Measurements from ENCODE around the gene GIGYF2. TPM values are rescaled to one million over a fixed set of nuclear protein-coding genes. Genes with fewer than 3 reads are reported as not detected.
"Not testable (repeated sequence)": the region's sequence is repeated elsewhere in the genome, so short reads cannot be mapped to it uniquely, and the experiment has no call there.

GIGYF2 gene
- total RNA-seq, 3 donors from 2014 or later = 44.1 to 53.7 (median 47.4) TPM

DNA sequence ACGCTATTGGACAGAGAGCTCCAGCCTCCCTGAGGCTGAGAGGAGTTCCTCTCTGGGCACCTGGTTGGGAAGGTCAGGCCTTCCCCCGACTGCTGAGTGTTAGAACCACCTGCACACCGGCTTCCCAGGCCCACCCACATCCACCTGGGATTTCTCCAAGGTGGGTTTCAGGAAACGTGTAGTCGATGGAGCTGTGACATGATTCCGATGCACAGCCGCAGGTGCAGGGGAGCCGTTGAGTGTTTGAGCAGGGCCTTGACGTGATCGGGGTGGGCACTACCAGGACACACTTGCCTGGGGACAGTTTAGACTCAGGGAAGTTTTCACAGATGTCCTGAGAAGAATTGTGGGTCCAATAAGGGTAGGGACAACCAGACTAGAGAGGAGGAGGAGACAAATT, 21.8 kb upstream of the GIGYF2 start:
- Mint-ChIP-seq H3K4me1 (ENCODE audit: low read depth) (no peaks in the 10 kb centered on the region), H3K36me3 (ENCODE audit: insufficient read depth) (no peaks in the 10 kb centered on the region), H3K4me3 (no peak overlapping the region), H3K9me3 (no peaks in the 10 kb centered on the region), H3K27me3 (ENCODE audit: low read depth) (no peaks in the 10 kb centered on the region)
- ATAC-seq (no peak), DNase-seq (no peak)

DNA sequence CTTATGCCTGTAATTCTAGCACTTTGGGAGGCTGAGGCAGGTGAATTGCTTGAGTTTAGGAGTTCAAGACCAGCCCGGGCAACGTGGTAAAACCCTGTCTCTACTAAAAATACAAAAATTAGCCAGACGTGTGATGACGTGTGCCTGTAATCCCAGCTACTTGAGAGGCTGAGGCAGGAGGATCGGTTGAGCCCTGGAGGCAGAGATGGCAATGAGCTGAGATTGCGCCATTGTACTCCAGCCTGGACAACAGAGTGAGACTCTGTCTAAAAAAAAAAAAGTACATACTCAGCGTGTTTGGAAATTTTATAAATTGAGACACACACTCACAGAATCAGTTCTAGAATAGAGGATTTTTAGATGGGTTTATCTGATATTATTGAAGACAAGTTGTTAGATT, 17.1 kb upstream of the GIGYF2 start:
- H3K27me3 Mint-ChIP-seq (ENCODE audit: low read depth) = peaks cover 4% of the 10 kb centered on the region
- DNase-seq = no peak
- H3K9me3 Mint-ChIP-seq = no peaks in the 10 kb centered on the region
- no peaks in the 10 kb centered on the region for H3K4me1 Mint-ChIP-seq (ENCODE audit: low read depth)
- no peak for ATAC-seq
- no peaks in the 10 kb centered on the region for H3K36me3 Mint-ChIP-seq (ENCODE audit: insufficient read depth)
- H3K4me3 Mint-ChIP-seq = no peak overlapping the region

DNA sequence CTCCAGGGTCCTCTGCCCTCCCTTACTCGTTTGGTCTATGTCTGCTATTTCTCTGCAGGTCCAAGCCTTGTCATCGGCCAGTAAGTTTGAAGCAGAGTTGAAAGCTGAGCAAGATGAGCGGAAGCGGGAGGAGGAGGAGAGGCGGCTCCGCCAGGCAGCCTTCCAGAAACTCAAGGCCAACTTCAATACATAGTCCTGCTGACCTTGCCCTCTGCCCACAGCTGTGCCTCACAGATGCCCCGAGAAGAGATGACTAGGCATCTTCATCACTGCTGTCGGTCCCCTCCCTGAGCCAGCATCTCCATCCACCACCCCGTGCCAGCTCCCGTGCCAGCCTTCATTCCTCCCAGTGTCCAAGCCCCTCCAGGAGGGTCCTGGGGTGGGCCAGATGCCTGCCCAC, 15.6 kb upstream of the GIGYF2 start:
- ATAC-seq = no peak
- peaks cover 4% of the 10 kb centered on the region for H3K27me3 Mint-ChIP-seq (ENCODE audit: low read depth)
- no peaks in the 10 kb centered on the region for H3K9me3 Mint-ChIP-seq
- no peak for DNase-seq
- H3K4me1 Mint-ChIP-seq (ENCODE audit: low read depth) = no peaks in the 10 kb centered on the region
- no peaks in the 10 kb centered on the region for H3K36me3 Mint-ChIP-seq (ENCODE audit: insufficient read depth)
- H3K4me3 Mint-ChIP-seq = no peak overlapping the region

DNA sequence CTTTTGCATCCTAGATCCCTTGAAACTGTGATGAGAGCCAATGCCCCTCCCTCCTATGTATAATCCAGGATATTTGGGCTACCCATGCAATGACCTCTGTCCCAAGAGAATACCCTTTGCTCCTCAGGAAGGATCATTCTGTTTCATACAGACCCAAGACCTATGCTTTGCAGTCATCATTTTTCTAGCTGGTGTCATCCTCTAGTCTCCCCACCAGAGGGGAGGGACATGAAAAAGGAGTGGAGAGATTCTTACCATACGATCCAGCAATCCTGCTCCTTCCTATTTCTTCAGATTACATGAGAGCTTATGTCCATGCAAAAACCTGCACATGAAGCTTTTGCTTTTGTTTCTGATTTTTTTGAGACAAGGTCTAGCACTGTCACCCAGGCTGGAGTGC, 13.8 kb upstream of the GIGYF2 start:
- Mint-ChIP-seq H3K4me1 (ENCODE audit: low read depth) (no peaks in the 10 kb centered on the region), H3K9me3 (no peaks in the 10 kb centered on the region), H3K27me3 (ENCODE audit: low read depth) (peaks cover 4% of the 10 kb centered on the region), H3K36me3 (ENCODE audit: insufficient read depth) (no peaks in the 10 kb centered on the region), H3K4me3 (no peak overlapping the region)
- DNase-seq (no peak), ATAC-seq (no peak)

DNA sequence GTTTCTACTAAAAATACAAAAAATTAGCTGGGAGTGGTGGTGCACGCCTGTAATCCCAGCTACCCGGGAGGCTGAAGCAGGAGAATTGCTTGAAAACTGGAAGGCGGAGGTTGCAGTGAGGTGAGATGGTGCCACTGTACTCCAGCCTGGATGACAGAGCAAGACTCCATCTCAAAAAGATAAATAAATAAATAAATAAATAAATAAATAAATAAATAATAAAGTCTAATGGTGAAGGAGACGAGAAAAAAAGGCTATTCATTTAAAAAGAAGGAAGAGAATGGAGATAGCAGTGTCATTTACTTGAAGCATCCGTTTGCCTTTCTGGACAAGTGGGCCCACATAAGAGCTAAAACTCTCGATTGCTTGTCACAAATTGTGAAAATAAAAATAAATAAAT, 11.7 kb upstream of the GIGYF2 start:
- not testable (repeated sequence) for ATAC-seq; H3K9me3 Mint-ChIP-seq; H3K4me3 Mint-ChIP-seq; H3K4me1 Mint-ChIP-seq (ENCODE audit: low read depth); H3K27me3 Mint-ChIP-seq (ENCODE audit: low read depth); H3K36me3 Mint-ChIP-seq (ENCODE audit: insufficient read depth); DNase-seq

- DNase-seq = no peak
- H3K27me3 Mint-ChIP-seq (ENCODE audit: low read depth) = no peaks in the 10 kb centered on the region
- H3K9me3 Mint-ChIP-seq = no peaks in the 10 kb centered on the region
- H3K36me3 Mint-ChIP-seq (ENCODE audit: insufficient read depth) = no peaks in the 10 kb centered on the region
- H3K4me3 Mint-ChIP-seq = no peak overlapping the region
- ATAC-seq = no peak
- no peaks in the 10 kb centered on the region for H3K4me1 Mint-ChIP-seq (ENCODE audit: low read depth)
Observed at GRCh38 chr2:232687382-232688160, 9.6 kb upstream of the GIGYF2 start.

- H3K9me3 Mint-ChIP-seq = no peaks in the 10 kb centered on the region
- H3K27me3 Mint-ChIP-seq (ENCODE audit: low read depth) = no peaks in the 10 kb centered on the region
- DNase-seq (no peak), ATAC-seq (no peak)
- no peaks in the 10 kb centered on the region for H3K36me3 Mint-ChIP-seq (ENCODE audit: insufficient read depth)
- H3K4me1 Mint-ChIP-seq (ENCODE audit: low read depth) = no peaks in the 10 kb centered on the region
- no peak overlapping the region for H3K4me3 Mint-ChIP-seq
Observed at GRCh38 chr2:232688201-232688600, 8.9 kb upstream of the GIGYF2 start.

GRCh38 chr2:232689152-232689910, 7.8 kb upstream of the GIGYF2 start:
- ATAC-seq = no peak

DNA sequence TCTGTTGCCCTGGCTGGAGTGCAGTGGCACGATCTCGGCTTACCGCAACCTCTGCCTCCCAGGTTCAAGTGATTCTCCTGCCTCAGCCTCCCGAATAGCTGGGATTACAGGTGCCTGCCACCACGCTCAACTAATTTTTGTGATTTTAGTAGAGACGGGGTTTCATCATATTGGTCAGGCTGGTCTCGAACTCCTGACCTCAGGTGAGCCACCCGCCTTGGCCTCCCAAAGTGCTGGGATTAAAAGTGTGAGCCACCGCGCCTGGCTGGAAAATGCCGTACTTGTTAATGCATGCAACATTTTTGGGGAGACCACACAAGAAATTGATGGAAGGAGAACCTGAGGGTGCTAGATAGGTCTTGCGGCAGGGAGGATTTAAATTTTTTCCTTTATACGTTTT, 6.0 kb upstream of the GIGYF2 start:
- not testable (repeated sequence) for H3K4me3 Mint-ChIP-seq; H3K9me3 Mint-ChIP-seq; H3K36me3 Mint-ChIP-seq (ENCODE audit: insufficient read depth)

More at GRCh38 chr2:232689152-232689910, 7.8 kb upstream of the GIGYF2 start:
- H3K4me3 Mint-ChIP-seq = no peak overlapping the region
- no peak for DNase-seq
- no peaks in the 10 kb centered on the region for H3K27me3 Mint-ChIP-seq (ENCODE audit: low read depth)
- no peaks in the 10 kb centered on the region for H3K36me3 Mint-ChIP-seq (ENCODE audit: insufficient read depth)
- no peaks in the 10 kb centered on the region for H3K4me1 Mint-ChIP-seq (ENCODE audit: low read depth)
- H3K9me3 Mint-ChIP-seq = no peaks in the 10 kb centered on the region

DNA sequence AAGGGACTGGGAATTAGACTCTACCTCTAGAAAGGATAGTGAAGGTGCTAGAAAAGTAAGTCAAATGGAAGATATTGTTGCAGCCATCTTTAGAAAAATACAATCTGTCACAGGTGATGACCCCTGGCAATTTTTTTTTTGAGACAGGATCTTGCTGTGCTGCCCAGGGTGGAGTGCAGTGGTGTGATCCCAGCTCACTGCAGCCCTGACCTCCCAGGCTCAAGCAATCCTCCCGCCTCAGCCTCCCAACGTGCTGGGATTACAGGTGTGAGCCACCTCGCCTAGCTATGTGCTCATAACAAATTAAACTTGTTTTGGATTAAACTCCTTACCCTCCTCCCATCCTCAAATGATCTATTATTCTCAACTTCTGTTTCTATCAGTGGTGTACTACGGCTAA, 3.8 kb upstream of the GIGYF2 start:
- Mint-ChIP-seq H3K9me3 (peaks cover 7% of the 10 kb centered on the region), H3K4me3 (no peak overlapping the region), H3K27me3 (ENCODE audit: low read depth) (no peaks in the 10 kb centered on the region), H3K4me1 (ENCODE audit: low read depth) (peaks cover 6% of the 10 kb centered on the region), H3K36me3 (ENCODE audit: insufficient read depth) (no peaks in the 10 kb centered on the region)
- ATAC-seq (no peak), DNase-seq (no peak)

More for the DNA sequence above, 6.0 kb upstream of the GIGYF2 start:
- not testable (repeated sequence) for DNase-seq; H3K27me3 Mint-ChIP-seq (ENCODE audit: low read depth); ATAC-seq; H3K4me1 Mint-ChIP-seq (ENCODE audit: low read depth)

DNA sequence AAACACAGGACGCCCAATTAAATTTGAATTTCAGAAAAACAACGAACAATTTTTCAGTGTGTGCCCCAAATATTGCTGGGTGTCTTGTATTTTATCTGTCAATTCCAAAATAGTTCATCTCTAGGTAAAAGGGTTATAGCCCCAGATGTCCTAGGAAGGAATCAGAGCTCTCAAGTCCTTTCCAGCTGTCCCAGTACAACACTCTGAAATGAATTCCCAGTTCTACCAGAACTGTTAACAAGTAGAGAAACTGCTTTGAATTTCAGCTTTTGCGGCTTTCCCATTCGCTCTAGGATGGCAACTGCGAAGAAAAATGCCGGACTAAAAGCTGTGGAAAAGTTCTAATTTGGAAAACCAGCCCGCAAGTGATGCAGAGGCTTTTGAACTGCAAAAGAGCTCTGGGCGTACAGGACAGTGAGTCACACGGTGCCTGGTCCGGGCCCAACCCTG, 497 bp upstream of the GIGYF2 start:
- Mint-ChIP-seq H3K36me3 (ENCODE audit: insufficient read depth) (peaks cover 18% of the 10 kb centered on the region), H3K4me3 (peak overlapping the region; percentile 91), H3K4me1 (ENCODE audit: low read depth) (peaks cover 32% of the 10 kb centered on the region), H3K27me3 (ENCODE audit: low read depth) (no peaks in the 10 kb centered on the region), H3K9me3 (peaks cover 7% of the 10 kb centered on the region)
- DNase-seq = no peak
- no peak for ATAC-seq

DNA sequence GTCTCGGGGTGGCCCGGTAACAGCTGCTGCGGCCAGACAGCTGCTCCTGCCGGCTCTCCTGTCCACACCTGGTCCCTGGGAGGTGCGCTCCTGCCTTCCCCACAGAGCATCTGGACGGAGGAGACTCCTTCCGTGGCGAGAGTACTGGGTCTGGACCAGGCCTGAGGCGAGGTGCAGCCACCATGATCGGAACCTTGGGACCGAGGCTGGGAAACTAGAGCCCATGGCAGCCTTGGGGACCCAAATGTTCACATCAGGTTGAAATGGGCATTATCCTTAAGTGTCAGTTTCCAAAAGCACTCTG, 628 bp downstream of the GIGYF2 start:
- peak overlapping the region; percentile 91 for H3K4me3 Mint-ChIP-seq
- DNase-seq (no peak), ATAC-seq (peak; percentile 16 to 25)
- H3K9me3 Mint-ChIP-seq = peaks cover 7% of the 10 kb centered on the region
- H3K4me1 Mint-ChIP-seq (ENCODE audit: low read depth) = peaks cover 36% of the 10 kb centered on the region
- no peaks in the 10 kb centered on the region for H3K27me3 Mint-ChIP-seq (ENCODE audit: low read depth)
- peaks cover 18% of the 10 kb centered on the region for H3K36me3 Mint-ChIP-seq (ENCODE audit: insufficient read depth)

GRCh38 chr2:232698556-232699091, 1.5 kb downstream of the GIGYF2 start:
- Mint-ChIP-seq H3K27me3 (ENCODE audit: low read depth) (no peaks in the 10 kb centered on the region), H3K9me3 (peaks cover 7% of the 10 kb centered on the region)

DNA sequence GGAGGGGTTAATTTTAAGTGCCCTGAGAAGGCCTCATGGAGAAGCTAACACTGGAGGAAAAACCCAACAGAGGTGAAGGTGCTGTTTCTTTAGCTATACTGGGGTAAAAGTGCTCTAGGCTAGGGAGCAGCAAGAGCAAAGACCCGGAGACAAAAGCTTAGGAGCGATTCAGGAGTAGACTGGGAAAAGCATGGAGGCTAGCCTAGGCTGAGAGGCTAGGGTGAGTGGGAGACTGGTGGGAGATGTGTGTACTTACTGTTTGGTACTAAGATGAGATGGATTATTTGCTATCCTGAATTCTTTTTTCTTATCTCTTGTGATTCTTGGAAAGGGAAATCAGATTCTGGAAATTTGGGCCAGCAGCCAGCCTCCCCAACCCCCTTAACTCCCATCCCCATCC, 2.0 kb downstream of the GIGYF2 start:
- ATAC-seq = no peak
- peaks cover 44% of the 10 kb centered on the region for H3K4me1 Mint-ChIP-seq (ENCODE audit: low read depth)

More at GRCh38 chr2:232698556-232699091, 1.5 kb downstream of the GIGYF2 start:
- H3K4me1 Mint-ChIP-seq (ENCODE audit: low read depth) = peaks cover 39% of the 10 kb centered on the region
- H3K4me3 Mint-ChIP-seq = peak overlapping the region; percentile 91
- peaks cover 21% of the 10 kb centered on the region for H3K36me3 Mint-ChIP-seq (ENCODE audit: insufficient read depth)
- ATAC-seq (no peak), DNase-seq (no peak)

DNA sequence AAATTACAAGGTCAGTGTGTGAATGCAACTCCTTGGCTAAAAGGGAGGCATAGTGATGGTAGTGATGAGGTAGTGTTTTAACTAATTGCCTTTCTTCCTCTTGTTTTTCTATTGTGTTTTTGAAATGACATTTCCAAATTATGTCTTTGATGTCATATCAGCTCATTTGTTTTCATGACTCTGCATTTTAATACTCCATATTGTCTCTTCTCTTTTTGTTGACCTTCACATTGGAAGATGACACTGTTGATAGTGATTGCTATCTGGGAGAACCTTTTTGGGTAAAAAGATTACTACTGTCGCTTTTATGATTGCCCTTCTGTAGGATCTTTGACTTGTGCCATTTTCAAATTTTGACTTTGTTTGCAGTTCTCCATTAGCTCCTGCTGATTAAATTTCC, 3.0 kb downstream of the GIGYF2 start:
- Mint-ChIP-seq H3K4me1 (ENCODE audit: low read depth) (peaks cover 47% of the 10 kb centered on the region), H3K36me3 (ENCODE audit: insufficient read depth) (peaks cover 32% of the 10 kb centered on the region), H3K9me3 (peaks cover 3% of the 10 kb centered on the region), H3K27me3 (ENCODE audit: low read depth) (no peaks in the 10 kb centered on the region), H3K4me3 (peak overlapping the region; percentile 43)
- ATAC-seq (no peak), DNase-seq (no peak)

More for the DNA sequence above, 2.0 kb downstream of the GIGYF2 start:
- Mint-ChIP-seq H3K4me3 (peak overlapping the region; percentile 91), H3K9me3 (peaks cover 7% of the 10 kb centered on the region), H3K27me3 (ENCODE audit: low read depth) (no peaks in the 10 kb centered on the region), H3K36me3 (ENCODE audit: insufficient read depth) (peaks cover 25% of the 10 kb centered on the region)
- no peak for DNase-seq
